ENCODE measurements around the gene PDE7B. TPM values are rescaled to one million over a fixed set of nuclear protein-coding genes. Genes with fewer than 3 reads are reported as not detected.

PDE7B gene
- total and polyA plus RNA-seq, 2 donors from 2014 or later = 4.6 to 15.4 TPM

DNA sequence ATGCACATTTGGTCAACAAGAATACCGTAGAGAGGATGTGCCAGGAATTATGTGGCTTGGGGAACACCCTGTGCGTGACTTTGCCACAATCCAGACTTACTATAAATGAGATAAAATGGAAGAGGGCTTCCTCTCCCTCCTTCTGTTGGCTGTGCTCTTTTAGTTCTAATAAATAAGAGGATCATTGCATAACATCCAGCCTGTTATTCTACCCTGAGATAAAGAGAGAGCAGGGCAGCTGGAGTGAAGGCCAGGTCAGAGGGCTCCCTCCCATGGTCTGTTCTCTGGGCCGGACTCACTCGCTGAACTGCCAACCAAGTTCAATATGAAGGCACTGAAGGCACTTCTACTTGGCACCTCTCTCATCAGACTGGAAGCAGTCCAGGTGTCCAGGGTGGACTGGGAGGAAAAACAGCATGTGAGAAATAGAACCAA is 306.9 kb downstream of the PDE7B start:
- peak in 2 of 5 donors; percentile 65 to 86 for DNase-seq
- intact Hi-C loops (cut with DNase I) = no loop called here
- TF ChIP-seq, protein P1, sequence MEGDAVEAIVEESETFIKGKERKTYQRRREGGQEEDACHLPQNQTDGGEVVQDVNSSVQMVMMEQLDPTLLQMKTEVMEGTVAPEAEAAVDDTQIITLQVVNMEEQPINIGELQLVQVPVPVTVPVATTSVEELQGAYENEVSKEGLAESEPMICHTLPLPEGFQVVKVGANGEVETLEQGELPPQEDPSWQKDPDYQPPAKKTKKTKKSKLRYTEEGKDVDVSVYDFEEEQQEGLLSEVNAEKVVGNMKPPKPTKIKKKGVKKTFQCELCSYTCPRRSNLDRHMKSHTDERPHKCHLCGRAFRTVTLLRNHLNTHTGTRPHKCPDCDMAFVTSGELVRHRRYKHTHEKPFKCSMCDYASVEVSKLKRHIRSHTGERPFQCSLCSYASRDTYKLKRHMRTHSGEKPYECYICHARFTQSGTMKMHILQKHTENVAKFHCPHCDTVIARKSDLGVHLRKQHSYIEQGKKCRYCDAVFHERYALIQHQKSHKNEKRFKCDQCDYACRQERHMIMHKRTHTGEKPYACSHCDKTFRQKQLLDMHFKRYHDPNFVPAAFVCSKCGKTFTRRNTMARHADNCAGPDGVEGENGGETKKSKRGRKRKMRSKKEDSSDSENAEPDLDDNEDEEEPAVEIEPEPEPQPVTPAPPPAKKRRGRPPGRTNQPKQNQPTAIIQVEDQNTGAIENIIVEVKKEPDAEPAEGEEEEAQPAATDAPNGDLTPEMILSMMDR (IDR thresholded peaks at IDR 0.05; ENCODE audit: borderline replicate concordance, extremely low read depth, insufficient read depth) = peak; percentile 7

DNA sequence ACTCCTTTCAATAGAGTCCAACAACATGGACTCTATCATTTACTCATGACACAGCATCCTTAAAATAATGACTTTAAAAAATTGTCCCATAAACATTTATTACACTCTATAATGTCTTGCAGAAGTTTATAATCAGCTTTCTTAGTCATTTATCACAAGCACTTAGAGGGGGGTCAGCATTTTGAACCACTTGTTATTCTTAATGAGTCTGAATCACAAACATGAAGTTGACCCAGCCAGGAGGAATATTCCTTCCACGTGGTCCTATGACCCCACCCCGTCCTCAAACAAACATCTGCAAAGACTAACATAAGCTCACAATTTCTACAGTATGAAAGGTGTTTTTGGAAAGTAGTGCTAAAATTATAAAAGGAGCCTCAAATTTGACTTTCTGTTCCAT is 307.5 kb downstream of the PDE7B start:
- FAIRE-seq (no peak), DNase-seq (peak in 1 of 5 donors; percentile 76)
- Histone ChIP-seq H3K4me1 (ENCODE audit: control insufficient read depth in 2 of 3, insufficient read depth in 2 of 3, low read depth in 1 of 3, low read length in 3 of 3) (peaks cover 0 to 2% (median 0%) of the 10 kb centered on the region in 3 donors), H3K27ac (ENCODE audit: low read depth in 2 of 2, low read length in 2 of 2) (no peak overlapping the region), H3K9me3 (ENCODE audit: control insufficient read depth in 2 of 3, insufficient read depth in 1 of 3, low read length in 3 of 3) (no peaks in the 10 kb centered on the region), H3K4me3 (ENCODE audit: low read length in 3 of 3) (no peak overlapping the region), H3K36me3 (ENCODE audit: control insufficient read depth in 2 of 3, insufficient read depth in 3 of 3, low read length in 3 of 3) (peaks cover 0 to 16% (median 2%) of the 10 kb centered on the region in 3 donors), H3K27me3 (ENCODE audit: control insufficient read depth, insufficient read depth, low read length) (no peaks in the 10 kb centered on the region), H3K9ac (ENCODE audit: low read length in 3 of 3) (no peak overlapping the region)
- TF ChIP-seq, protein P1 (IDR thresholded peaks at IDR 0.05; ENCODE audit: borderline replicate concordance, extremely low read depth, insufficient read depth) = no peak
- intact Hi-C loops (cut with DNase I) = no loop called here

More for the DNA sequence above, 306.9 kb downstream of the PDE7B start:
- Histone ChIP-seq H3K4me3 (ENCODE audit: low read length in 3 of 3) (no peak overlapping the region), H3K4me1 (ENCODE audit: control insufficient read depth in 2 of 3, insufficient read depth in 2 of 3, low read depth in 1 of 3, low read length in 3 of 3) (peaks cover 0 to 2% (median 0%) of the 10 kb centered on the region in 3 donors), H3K9me3 (ENCODE audit: control insufficient read depth in 2 of 3, insufficient read depth in 1 of 3, low read length in 3 of 3) (no peaks in the 10 kb centered on the region), H3K36me3 (ENCODE audit: control insufficient read depth in 2 of 3, insufficient read depth in 3 of 3, low read length in 3 of 3) (peaks cover 0 to 16% (median 2%) of the 10 kb centered on the region in 3 donors), H3K9ac (ENCODE audit: low read length in 3 of 3) (no peak overlapping the region), H3K27me3 (ENCODE audit: control insufficient read depth, insufficient read depth, low read length) (no peaks in the 10 kb centered on the region), H3K27ac (ENCODE audit: low read depth in 2 of 2, low read length in 2 of 2) (no peak overlapping the region)
- no peak for FAIRE-seq

DNA sequence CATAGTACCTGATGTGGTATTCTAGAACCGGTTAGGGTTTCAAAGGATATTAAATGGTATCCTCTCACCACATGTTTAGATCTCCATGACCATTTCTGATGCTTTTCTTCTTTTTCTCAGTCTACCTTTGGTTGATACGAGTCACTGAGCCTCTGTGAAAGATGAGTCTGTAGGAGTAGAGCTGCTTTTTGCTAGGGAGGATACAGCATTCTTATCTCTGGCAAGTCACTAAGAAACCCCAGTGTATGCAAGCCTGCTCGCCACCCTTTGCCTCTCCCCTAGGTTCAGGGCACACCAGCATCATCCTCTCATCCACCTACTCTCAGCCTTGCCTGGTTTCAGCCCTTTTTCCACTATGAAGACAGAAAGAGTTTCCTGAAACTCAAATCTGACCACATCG is 308.7 kb downstream of the PDE7B start:
- Histone ChIP-seq H3K9ac (ENCODE audit: low read length in 3 of 3) (no peak overlapping the region), H3K36me3 (ENCODE audit: control insufficient read depth in 2 of 3, insufficient read depth in 3 of 3, low read length in 3 of 3) (peaks cover 0 to 17% (median 2%) of the 10 kb centered on the region in 3 donors), H3K4me3 (ENCODE audit: low read length in 3 of 3) (no peak overlapping the region), H3K9me3 (ENCODE audit: control insufficient read depth in 2 of 3, insufficient read depth in 1 of 3, low read length in 3 of 3) (no peaks in the 10 kb centered on the region), H3K27ac (ENCODE audit: low read depth in 2 of 2, low read length in 2 of 2) (no peak overlapping the region), H3K27me3 (ENCODE audit: control insufficient read depth, insufficient read depth, low read length) (no peaks in the 10 kb centered on the region), H3K4me1 (ENCODE audit: control insufficient read depth in 2 of 3, insufficient read depth in 2 of 3, low read depth in 1 of 3, low read length in 3 of 3) (peaks cover 0 to 2% (median 0%) of the 10 kb centered on the region in 3 donors)
- TF ChIP-seq, protein P1 (IDR thresholded peaks at IDR 0.05; ENCODE audit: borderline replicate concordance, extremely low read depth, insufficient read depth) = no peak
- intact Hi-C loops (cut with DNase I) = no loop called here
- peak in 3 of 5 donors; percentile 23 to 69 (median 44) for DNase-seq
- FAIRE-seq = no peak

- Histone ChIP-seq H3K36me3 (ENCODE audit: control insufficient read depth in 2 of 3, insufficient read depth in 3 of 3, low read length in 3 of 3) (peaks cover 0 to 19% (median 6%) of the 10 kb centered on the region in 3 donors), H3K9ac (ENCODE audit: low read length in 3 of 3) (no peak overlapping the region), H3K27ac (ENCODE audit: low read depth in 2 of 2, low read length in 2 of 2) (no peak overlapping the region), H3K27me3 (ENCODE audit: control insufficient read depth, insufficient read depth, low read length) (no peaks in the 10 kb centered on the region), H3K4me3 (ENCODE audit: low read length in 3 of 3) (no peak overlapping the region), H3K9me3 (ENCODE audit: control insufficient read depth in 2 of 3, insufficient read depth in 1 of 3, low read length in 3 of 3) (no peaks in the 10 kb centered on the region), H3K4me1 (ENCODE audit: control insufficient read depth in 2 of 3, insufficient read depth in 2 of 3, low read depth in 1 of 3, low read length in 3 of 3) (peaks cover 0 to 2% (median 0%) of the 10 kb centered on the region in 3 donors)
- TF ChIP-seq, protein P1 (IDR thresholded peaks at IDR 0.05; ENCODE audit: borderline replicate concordance, extremely low read depth, insufficient read depth) = no peak
- no peak for FAIRE-seq
- intact Hi-C loops (cut with DNase I) = no loop called here
- no peak for DNase-seq
These were observed 310.4 kb downstream of the PDE7B start for GRCh38 chr6:136161950-136162349.

Measured in kidney (tissue), 14 donors.